Iris pigment epithelial cell (primary cell): ENCODE results near the gene C1orf35.

ENCODE experiments used
- DNase-seq: peaks from one replicate; pipeline ENCODE4 v3.0.0-alpha.2; 2011; ENCODE audit warnings: low read depth

C1orf35 gene

GRCh38 chr1:228079013-228079412 lies 24.1 kb downstream of the C1orf35 start:
- DNase-seq, result no peak

GRCh38 chr1:228077565-228078330 lies 25.4 kb downstream of the C1orf35 start:
- DNase-seq, result no peak

GRCh38 chr1:228076796-228077430 lies 26.2 kb downstream of the C1orf35 start:
- no peak for DNase-seq

- DNase-seq, result no peak
Observed at GRCh38 chr1:228075801-228076271, 27.3 kb downstream of the C1orf35 start.

- DNase-seq, result no peak
Observed at GRCh38 chr1:228074954-228075730, 28.0 kb downstream of the C1orf35 start.

- DNase-seq, result no peak
Observed at GRCh38 chr1:228073857-228074545, 29.1 kb downstream of the C1orf35 start.

GRCh38 chr1:228073061-228073856 lies 29.9 kb downstream of the C1orf35 start:
- no peak for DNase-seq

- no peak for DNase-seq
Observed at GRCh38 chr1:228072658-228073043, 30.5 kb downstream of the C1orf35 start.

GRCh38 chr1:228071839-228072657 lies 31.1 kb downstream of the C1orf35 start:
- DNase-seq, result no peak

- DNase-seq, result no peak
Observed at GRCh38 chr1:228070851-228071250, 32.3 kb downstream of the C1orf35 start.

GRCh38 chr1:228070173-228070572 lies 33.0 kb downstream of the C1orf35 start:
- no peak for DNase-seq

GRCh38 chr1:228068359-228068758 lies 34.8 kb downstream of the C1orf35 start:
- DNase-seq, result no peak

GRCh38 chr1:228066891-228067654 lies 36.1 kb downstream of the C1orf35 start:
- DNase-seq, result no peak

GRCh38 chr1:228066416-228066815 lies 36.7 kb downstream of the C1orf35 start:
- no peak for DNase-seq

GRCh38 chr1:228065543-228066347 lies 37.4 kb downstream of the C1orf35 start:
- DNase-seq, result no peak

GRCh38 chr1:228064741-228065542 lies 38.2 kb downstream of the C1orf35 start:
- no peak for DNase-seq

- no peak for DNase-seq
Observed at GRCh38 chr1:228064296-228064695, 38.8 kb downstream of the C1orf35 start.
